GM10266 (cell line): ENCODE results near the gene CRLF2.

ENCODE experiments used
- DNase-seq: peaks from one replicate; pipeline ENCODE4 v3.0.0; 2012; ENCODE audit errors: extremely low spot score
- TF ChIP-seq, protein P1 (sequence below): IDR thresholded peaks from 2 replicates; pipeline ENCODE4 v1.5.1; 2012; ENCODE audit warnings: mild to moderate bottlenecking, low read depth; ENCODE audit not compliant: control insufficient read depth, insufficient read depth; ENCODE audit errors: missing control alignments

CRLF2 gene

DNA sequence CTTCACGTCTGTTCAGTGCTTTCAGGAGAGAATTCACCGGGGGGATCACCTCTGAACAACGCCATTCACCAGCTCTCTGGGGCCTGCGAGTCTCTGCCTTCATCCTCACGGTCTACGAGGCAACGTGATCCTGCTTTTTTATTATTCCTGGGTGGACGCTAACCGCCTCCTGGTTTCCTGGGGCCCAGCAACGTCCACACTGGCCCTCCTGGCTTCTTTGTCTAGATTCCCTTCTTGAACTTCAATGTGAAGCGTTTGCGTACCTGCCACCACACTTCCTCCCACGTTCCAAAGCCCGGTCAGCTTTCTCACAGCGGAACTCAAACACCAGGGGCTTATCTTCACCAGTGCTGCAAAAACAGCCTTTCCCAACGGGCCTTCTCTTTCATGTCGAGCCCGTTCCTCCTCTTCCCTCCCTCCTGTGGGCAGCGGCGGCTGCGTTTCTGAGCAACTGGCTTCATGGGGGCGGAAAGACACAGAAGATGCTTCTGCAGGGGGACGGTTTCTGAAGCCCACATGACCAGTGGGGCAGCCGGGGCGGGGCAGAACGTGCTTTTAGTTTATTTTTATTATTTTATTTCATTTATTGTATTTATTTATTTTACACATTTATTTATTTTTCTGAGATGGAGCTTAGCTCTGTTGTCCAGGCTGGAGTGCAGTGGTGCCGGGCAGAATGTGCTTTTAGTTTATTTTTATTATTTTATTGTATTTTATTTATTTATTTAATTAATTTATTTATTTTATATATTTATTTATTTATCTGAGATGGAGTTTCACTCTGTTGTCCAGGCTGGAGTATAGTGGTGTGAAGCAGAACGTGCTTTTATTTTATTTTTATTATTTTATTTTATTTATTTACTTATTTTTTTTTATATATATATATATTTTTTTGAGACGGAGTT, 64.6 kb downstream of the CRLF2 start:
- TF ChIP-seq, protein P1, sequence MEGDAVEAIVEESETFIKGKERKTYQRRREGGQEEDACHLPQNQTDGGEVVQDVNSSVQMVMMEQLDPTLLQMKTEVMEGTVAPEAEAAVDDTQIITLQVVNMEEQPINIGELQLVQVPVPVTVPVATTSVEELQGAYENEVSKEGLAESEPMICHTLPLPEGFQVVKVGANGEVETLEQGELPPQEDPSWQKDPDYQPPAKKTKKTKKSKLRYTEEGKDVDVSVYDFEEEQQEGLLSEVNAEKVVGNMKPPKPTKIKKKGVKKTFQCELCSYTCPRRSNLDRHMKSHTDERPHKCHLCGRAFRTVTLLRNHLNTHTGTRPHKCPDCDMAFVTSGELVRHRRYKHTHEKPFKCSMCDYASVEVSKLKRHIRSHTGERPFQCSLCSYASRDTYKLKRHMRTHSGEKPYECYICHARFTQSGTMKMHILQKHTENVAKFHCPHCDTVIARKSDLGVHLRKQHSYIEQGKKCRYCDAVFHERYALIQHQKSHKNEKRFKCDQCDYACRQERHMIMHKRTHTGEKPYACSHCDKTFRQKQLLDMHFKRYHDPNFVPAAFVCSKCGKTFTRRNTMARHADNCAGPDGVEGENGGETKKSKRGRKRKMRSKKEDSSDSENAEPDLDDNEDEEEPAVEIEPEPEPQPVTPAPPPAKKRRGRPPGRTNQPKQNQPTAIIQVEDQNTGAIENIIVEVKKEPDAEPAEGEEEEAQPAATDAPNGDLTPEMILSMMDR, result no peak
- DNase-seq, result no peak

DNA sequence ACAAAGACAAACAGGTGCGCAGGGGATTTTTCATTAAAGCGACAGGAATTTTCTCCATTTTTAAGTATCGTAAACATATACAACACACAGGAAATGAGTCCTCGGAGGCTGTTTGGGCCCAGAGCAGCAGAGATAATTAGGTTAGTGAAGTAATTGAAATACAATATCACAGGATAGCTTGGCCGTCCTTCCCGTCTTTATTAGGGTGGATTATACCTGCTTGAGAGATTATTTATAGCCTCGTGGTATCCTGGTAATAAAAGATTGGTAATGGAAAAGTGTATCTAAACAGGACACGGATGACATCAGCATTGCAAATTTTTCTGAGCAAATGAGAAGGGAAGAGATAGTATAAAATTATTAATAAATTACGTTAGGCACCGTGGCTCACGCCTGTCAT, 68.2 kb downstream of the CRLF2 start:
- DNase-seq, result no peak
- TF ChIP-seq, protein P1, result no peak
